Stimulated activated naive CD4-positive, alpha-beta T cell (primary cell): Measurements from ENCODE around the gene CES3.
A peak's percentile ranks its signal among the peaks of the same experiment; 100 is the strongest.

ENCODE experiments used
- DNase-seq, 6 experiments: peaks; one replicate each; lab custom pipeline; 2025; lab: John Stamatoyannopoulos, UW

The CES3 gene

DNA sequence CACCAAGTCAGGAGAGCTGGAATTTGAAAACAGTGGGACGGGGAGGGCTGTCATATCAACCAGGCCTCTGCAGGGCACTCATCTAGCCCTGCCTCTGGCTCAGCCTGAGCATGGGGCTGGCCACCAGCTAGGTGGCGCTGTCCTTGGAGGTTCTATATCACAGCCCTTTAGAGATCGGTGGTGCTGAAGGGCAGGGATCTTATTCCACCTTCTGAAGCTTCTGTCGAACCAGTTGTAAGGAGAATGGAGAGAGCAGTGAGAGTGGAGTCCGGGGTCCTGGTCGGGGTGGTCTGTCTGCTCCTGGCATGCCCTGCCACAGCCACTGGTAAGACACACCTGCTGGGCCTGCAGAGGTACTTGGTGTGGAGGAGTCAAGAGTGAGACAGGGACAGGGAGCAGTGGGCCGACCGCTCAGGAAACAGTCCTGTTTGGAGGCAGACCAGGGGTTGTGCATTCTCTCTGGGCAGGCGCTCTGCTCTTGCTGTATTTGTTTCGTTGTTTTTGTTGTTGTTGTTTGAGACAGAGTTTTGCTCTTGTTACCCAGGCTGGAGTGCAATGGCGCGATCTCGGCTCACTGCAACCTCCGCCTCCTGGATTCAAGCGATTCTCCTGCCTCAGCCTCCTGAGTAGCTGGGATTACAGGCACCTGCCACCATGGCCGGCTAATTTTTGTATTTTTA, at the start of gene CES3:
CES3 (plus strand) TSS at position 202 of the 680 bp plus-strand sequence; CDS start at position 244, 42 bp downstream.
- peak in 5 of 6 experiments; percentile 8 to 30 (median 15) for DNase-seq

- DNase-seq: no peak
These were observed 49.3 kb upstream of the CES3 start for GRCh38 chr16:66911801-66912200.

- DNase-seq: no peak
These were observed 48.0 kb upstream of the CES3 start for GRCh38 chr16:66913081-66913480.

- no peak for DNase-seq
These were observed 47.4 kb upstream of the CES3 start for GRCh38 chr16:66913711-66914110.

GRCh38 chr16:66914541-66914940, 46.5 kb upstream of the CES3 start:
- DNase-seq: no peak

DNA sequence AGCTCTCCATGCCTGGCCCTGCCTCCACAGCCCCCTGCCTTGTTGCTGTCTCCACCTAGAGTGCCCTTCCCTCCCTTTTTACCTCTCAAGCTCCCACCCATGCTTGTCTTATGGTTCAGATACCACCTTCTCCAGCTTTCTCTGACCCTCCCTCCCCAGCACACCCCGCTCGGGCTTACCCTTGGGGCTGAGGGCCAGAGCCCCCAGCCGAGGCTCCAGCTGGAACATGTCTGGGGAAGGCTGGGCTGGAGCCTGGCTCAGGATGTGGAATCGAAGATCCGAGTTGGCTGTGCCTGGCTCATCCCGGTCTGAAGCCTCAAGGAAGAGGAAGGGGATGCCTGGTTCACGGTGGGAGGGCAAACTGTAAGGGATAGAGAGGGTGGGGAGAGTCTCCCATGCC, 46.0 kb upstream of the CES3 start:
- DNase-seq: no peak

- no peak for DNase-seq
These were observed 44.5 kb upstream of the CES3 start for GRCh38 chr16:66916518-66916917.

- no peak for DNase-seq
These were observed 43.3 kb upstream of the CES3 start for GRCh38 chr16:66917741-66918140.

- no peak for DNase-seq
These were observed 42.7 kb upstream of the CES3 start for GRCh38 chr16:66918355-66918754.

GRCh38 chr16:66918803-66919568, 42.1 kb upstream of the CES3 start, which contains the start of gene CDH16:
CDH16 (minus strand) TSS chr16:66918885; CDS start chr16:66918065, 820 bp downstream.
- no peak for DNase-seq

DNA sequence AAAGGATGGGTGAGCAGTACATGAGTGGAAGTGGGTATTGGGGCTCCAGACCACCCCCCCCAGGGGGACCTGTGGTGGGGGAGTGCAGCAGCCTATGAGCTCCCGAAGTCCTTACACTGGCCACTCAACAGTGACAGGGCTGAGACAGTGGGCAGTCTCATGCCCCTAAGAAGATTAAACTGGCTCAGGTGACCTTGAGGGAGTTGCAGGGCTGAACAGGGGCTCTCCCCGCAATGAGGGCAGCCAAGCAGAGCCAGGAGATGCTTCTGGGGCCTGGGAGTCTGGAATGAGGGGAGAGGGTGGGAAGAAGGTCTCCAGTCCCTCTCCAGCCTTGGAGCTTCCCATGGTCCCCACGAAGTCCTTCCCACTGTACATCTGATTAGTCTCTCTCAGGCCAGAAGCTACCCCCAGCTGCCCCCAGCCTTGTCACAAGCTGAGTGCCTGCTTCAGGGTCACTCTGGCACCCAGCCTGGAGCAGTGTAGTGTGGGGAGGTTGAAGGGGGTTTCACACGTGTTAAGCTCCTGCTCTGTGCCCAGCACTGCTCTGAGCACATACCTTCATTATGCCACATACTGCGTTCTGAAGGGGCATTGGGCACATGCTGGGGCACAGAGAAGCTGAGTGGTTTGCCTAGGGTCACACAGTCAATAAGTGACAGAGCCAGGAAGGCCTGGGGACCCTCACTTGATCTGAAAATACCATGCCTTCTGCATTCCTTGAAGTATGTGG, 41.3 kb upstream of the CES3 start:
- no peak for DNase-seq

DNA sequence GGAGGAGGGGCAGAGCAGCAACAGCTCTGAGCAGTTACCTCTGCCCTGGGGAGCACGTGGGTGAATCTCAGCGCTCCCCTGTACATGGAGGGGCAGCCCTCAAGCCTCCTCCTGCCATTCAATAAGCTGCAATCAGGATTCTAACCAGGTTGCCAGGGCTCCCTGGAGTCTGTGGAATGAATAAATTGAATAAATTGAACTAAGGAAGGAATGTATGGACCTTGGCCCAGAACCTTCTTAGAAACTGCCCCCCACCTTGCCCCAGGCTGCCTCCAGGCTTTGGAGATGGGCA, 40.8 kb upstream of the CES3 start:
- DNase-seq: no peak

GRCh38 chr16:66920924-66921680, 40.0 kb upstream of the CES3 start:
- no peak for DNase-seq

- DNase-seq: no peak
These were observed 39.2 kb upstream of the CES3 start for GRCh38 chr16:66921729-66922450.

DNA sequence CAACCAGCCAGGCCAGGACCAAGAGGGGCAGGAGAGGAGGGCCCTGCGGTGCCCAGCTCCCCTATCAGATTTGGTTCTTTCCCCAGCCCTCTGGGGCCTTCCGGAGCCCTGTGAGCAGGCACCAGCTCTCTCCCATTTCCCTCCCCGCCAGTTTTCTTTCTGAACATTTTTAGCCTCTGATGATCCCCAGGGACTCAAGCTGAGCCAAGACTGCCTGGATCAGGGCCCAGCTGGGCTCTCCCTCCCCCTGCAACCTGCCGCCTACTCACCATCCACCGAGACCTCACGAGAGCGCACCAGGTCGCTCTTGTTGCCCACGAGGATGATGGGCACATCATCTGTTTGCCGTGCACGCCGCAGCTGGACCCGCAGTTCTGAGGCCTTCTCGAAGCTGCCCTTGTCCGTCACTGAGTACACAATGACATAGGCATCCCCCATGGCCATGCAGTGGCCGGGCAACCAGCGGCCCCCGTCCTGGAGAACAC, 37.8 kb upstream of the CES3 start:
- no peak for DNase-seq

GRCh38 chr16:66923866-66924265, 37.2 kb upstream of the CES3 start:
- no peak for DNase-seq

- DNase-seq: peak in 4 of 6 experiments; percentile 8 to 25 (median 13)
These were observed 36.3 kb upstream of the CES3 start for GRCh38 chr16:66924527-66925321.

- no peak for DNase-seq
These were observed 35.7 kb upstream of the CES3 start, which contains the start of gene RRAD for GRCh38 chr16:66925322-66925840. RRAD (minus strand) TSS chr16:66925535; CDS start chr16:66925179, 356 bp downstream.

DNA sequence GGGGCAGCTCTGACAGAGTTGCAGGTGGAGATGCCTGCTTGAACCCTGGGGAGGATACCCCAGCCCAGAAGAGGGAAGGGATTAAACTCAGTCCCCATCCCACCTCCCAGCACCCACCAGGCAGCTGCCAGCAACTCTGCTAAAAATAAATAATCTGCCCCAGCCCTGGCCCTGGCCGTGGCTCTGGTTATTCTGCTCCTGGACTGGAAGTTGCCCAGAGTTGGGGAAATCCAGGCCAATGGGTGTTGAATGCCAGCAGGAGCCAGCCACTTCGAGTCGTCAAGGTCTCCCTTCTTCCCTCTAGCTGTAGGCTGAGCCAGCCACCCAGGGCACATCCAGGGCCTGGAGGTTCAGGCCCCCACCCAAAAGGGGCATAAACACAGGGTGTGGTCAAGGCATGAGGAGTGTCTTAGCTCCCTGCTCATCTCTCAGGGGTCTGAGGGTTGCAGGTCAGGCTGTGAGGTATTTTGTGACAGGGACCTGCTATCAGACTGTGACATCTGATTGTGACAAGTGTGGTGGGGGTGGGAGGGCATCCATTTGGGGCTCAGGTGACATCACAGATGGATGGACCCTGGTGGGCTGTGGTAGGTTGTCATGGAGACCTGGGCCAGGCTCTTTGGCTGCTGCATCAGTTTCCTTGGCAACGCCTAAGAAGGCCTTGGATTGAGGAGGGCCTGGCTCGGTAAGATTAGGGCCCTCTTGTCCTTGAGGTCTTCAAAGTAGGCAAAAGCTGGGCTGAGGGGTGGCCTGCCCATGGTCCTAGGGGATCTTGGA, 34.7 kb upstream of the CES3 start:
- DNase-seq: no peak
